ENCODE results near the gene ZPLD1.
A peak's percentile ranks its signal among the peaks of the same experiment; 100 is the strongest.

Gene ZPLD1

GRCh38 chr3:102447272-102447671 lies 12.5 kb downstream of the ZPLD1 start:
- Histone ChIP-seq H3K27ac (ENCODE audit: poor library complexity, severe bottlenecking) (no peak overlapping the region), H3K9me3 (ENCODE audit: severe bottlenecking) (no peaks in the 10 kb centered on the region), H3K4me1 (ENCODE audit: insufficient read depth, poor library complexity, severe bottlenecking) (peaks cover 19% of the 10 kb centered on the region), H3K4me3 (ENCODE audit: severe bottlenecking) (no peak overlapping the region), H3K27me3 (ENCODE audit: insufficient read depth, poor library complexity, severe bottlenecking) (no peaks in the 10 kb centered on the region), H3K36me3 (ENCODE audit: low read depth) (no peaks in the 10 kb centered on the region)
- no peak for DNase-seq (ENCODE audit: low spot score)
- ATAC-seq (ENCODE audit: low read depth), result peak; percentile 88
- TF ChIP-seq CTCF (IDR thresholded peaks at IDR 0.05; ENCODE audit: poor library complexity, severe bottlenecking), result no peak

GRCh38 chr3:102449341-102449740 lies 14.5 kb downstream of the ZPLD1 start:
- Histone ChIP-seq H3K27me3 (ENCODE audit: insufficient read depth, poor library complexity, severe bottlenecking) (no peaks in the 10 kb centered on the region), H3K4me1 (ENCODE audit: insufficient read depth, poor library complexity, severe bottlenecking) (peaks cover 19% of the 10 kb centered on the region), H3K4me3 (ENCODE audit: severe bottlenecking) (no peak overlapping the region), H3K9me3 (ENCODE audit: severe bottlenecking) (no peaks in the 10 kb centered on the region), H3K27ac (ENCODE audit: poor library complexity, severe bottlenecking) (no peak overlapping the region), H3K36me3 (ENCODE audit: low read depth) (no peaks in the 10 kb centered on the region)
- no peak for ATAC-seq (ENCODE audit: low read depth)
- no peak for DNase-seq (ENCODE audit: low spot score)
- no peak for TF ChIP-seq CTCF (IDR thresholded peaks at IDR 0.05; ENCODE audit: poor library complexity, severe bottlenecking)

- Histone ChIP-seq H3K4me1 (ENCODE audit: insufficient read depth, poor library complexity, severe bottlenecking) (peaks cover 19% of the 10 kb centered on the region), H3K9me3 (ENCODE audit: severe bottlenecking) (no peaks in the 10 kb centered on the region), H3K27ac (ENCODE audit: poor library complexity, severe bottlenecking) (no peak overlapping the region), H3K27me3 (ENCODE audit: insufficient read depth, poor library complexity, severe bottlenecking) (no peaks in the 10 kb centered on the region), H3K36me3 (ENCODE audit: low read depth) (no peaks in the 10 kb centered on the region), H3K4me3 (ENCODE audit: severe bottlenecking) (no peak overlapping the region)
- TF ChIP-seq CTCF (IDR thresholded peaks at IDR 0.05; ENCODE audit: poor library complexity, severe bottlenecking), result no peak
- no peak for ATAC-seq (ENCODE audit: low read depth)
- DNase-seq (ENCODE audit: low spot score), result no peak
Observed at GRCh38 chr3:102449930-102450329, 15.1 kb downstream of the ZPLD1 start.

- H3K4me3 ChIP-seq (ENCODE audit: severe bottlenecking), result no peak overlapping the region
- DNase-seq (ENCODE audit: low spot score) (no peak), ATAC-seq (ENCODE audit: low read depth) (peak; percentile 44; the same call in 1 of the 3 replicates)
- H3K27me3 ChIP-seq (ENCODE audit: insufficient read depth, poor library complexity, severe bottlenecking), result no peaks in the 10 kb centered on the region
- no peak overlapping the region for H3K27ac ChIP-seq (ENCODE audit: poor library complexity, severe bottlenecking)
- peaks cover 19% of the 10 kb centered on the region for H3K4me1 ChIP-seq (ENCODE audit: insufficient read depth, poor library complexity, severe bottlenecking)
- no peaks in the 10 kb centered on the region for H3K9me3 ChIP-seq (ENCODE audit: severe bottlenecking)
- no peaks in the 10 kb centered on the region for H3K36me3 ChIP-seq (ENCODE audit: low read depth)
- no peak for TF ChIP-seq CTCF (IDR thresholded peaks at IDR 0.05; ENCODE audit: poor library complexity, severe bottlenecking)
Observed at GRCh38 chr3:102450976-102451375, 16.2 kb downstream of the ZPLD1 start.

GRCh38 chr3:102451543-102451942 lies 16.7 kb downstream of the ZPLD1 start:
- Histone ChIP-seq H3K9me3 (ENCODE audit: severe bottlenecking) (no peaks in the 10 kb centered on the region), H3K27ac (ENCODE audit: poor library complexity, severe bottlenecking) (no peak overlapping the region), H3K4me1 (ENCODE audit: insufficient read depth, poor library complexity, severe bottlenecking) (peaks cover 19% of the 10 kb centered on the region), H3K27me3 (ENCODE audit: insufficient read depth, poor library complexity, severe bottlenecking) (no peaks in the 10 kb centered on the region), H3K4me3 (ENCODE audit: severe bottlenecking) (no peak overlapping the region), H3K36me3 (ENCODE audit: low read depth) (no peaks in the 10 kb centered on the region)
- TF ChIP-seq CTCF (IDR thresholded peaks at IDR 0.05; ENCODE audit: poor library complexity, severe bottlenecking), result no peak
- DNase-seq (ENCODE audit: low spot score), result no peak
- ATAC-seq (ENCODE audit: low read depth), result no peak

Measured in RWPE2 (cell line).